AG09309 (cell line): ENCODE results near the gene HIF1A.
"Not testable (repeated sequence)": the region's sequence is repeated elsewhere in the genome, so short reads cannot be mapped to it uniquely, and the experiment has no call there.

Experiments used
- DNase-seq: peaks from one replicate; pipeline ENCODE4 v3.0.0-alpha.2; 2010; ENCODE audit warnings: low read depth
- H3K4me3 ChIP-seq: 2 replicates; pipeline ENCODE4 v1.5.1; 2011; ENCODE audit warnings: mild to moderate bottlenecking, low read depth, low read length, moderate library complexity; ENCODE audit not compliant: control insufficient read depth
- TF ChIP-seq, protein P1 (sequence below): IDR thresholded peaks from 2 replicates; pipeline ENCODE4 v1.5.1; 2011; ENCODE audit warnings: mild to moderate bottlenecking, low read depth, low read length, inconsistent platforms; ENCODE audit not compliant: insufficient read depth, control insufficient read depth; ENCODE audit errors: missing control alignments

The HIF1A gene

DNA sequence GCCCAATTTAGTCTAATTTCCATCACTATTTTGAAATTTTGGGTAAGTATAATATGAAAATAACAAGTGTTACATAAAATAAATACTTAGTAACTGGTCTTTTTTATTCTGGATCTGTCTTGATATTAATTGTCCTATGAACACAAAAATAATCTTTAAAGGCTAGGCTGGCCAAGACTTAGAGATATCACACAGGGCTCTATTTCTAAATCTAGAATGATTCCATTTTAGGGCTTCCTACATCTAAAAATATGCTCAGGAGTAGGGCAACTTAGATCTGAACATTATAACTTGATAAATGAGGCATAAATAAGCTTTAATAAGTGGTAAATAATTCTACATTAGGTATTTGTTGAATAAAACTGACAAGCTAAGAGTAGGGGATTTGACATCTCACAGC is 43.8 kb downstream of the HIF1A start:
- TF ChIP-seq, protein P1, sequence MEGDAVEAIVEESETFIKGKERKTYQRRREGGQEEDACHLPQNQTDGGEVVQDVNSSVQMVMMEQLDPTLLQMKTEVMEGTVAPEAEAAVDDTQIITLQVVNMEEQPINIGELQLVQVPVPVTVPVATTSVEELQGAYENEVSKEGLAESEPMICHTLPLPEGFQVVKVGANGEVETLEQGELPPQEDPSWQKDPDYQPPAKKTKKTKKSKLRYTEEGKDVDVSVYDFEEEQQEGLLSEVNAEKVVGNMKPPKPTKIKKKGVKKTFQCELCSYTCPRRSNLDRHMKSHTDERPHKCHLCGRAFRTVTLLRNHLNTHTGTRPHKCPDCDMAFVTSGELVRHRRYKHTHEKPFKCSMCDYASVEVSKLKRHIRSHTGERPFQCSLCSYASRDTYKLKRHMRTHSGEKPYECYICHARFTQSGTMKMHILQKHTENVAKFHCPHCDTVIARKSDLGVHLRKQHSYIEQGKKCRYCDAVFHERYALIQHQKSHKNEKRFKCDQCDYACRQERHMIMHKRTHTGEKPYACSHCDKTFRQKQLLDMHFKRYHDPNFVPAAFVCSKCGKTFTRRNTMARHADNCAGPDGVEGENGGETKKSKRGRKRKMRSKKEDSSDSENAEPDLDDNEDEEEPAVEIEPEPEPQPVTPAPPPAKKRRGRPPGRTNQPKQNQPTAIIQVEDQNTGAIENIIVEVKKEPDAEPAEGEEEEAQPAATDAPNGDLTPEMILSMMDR, result no peak
- no peak for DNase-seq
- no peak overlapping the region for H3K4me3 ChIP-seq

DNA sequence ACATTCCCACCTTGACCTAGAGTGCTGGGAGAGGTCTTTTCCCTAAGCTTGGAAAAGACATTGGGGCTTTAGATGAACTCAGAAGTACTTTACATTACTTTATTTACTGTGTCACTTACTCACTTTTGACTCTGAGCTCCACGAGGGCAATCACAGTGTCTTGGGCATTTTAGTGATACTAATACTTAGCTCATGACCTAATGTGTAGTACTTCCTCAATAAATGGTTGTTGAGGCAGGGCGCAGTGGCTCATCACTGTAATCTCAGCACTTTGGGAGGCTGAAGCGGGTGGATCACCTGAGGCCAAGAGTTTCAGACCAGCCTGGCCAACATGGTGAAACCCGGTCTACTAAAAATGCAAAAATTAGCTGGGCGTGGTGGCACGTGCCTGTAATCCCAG is 47.1 kb downstream of the HIF1A start:
- TF ChIP-seq, protein P1, result no peak
- DNase-seq, result no peak
- no peak overlapping the region for H3K4me3 ChIP-seq

DNA sequence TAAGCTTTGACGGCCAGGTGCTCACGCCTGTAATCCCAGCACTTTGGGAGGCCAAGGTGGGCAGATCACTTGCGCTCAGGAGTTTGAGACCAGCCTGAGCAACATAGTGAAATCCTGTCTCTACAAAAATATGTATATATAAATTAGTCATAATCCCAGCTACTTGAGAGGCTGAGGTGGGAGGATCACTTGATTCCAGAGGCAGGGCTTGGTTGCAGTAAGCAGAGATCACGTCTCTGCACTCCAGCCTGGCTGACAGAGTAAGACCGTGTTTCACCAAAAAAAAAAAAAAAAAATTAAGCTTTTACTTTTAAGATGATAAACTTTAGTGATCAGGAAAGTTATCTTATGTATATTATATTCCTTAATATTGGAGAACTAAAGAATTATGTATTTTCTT is 48.9 kb downstream of the HIF1A start:
- TF ChIP-seq, protein P1, result no peak
- no peak for DNase-seq
- no peak overlapping the region for H3K4me3 ChIP-seq

DNA sequence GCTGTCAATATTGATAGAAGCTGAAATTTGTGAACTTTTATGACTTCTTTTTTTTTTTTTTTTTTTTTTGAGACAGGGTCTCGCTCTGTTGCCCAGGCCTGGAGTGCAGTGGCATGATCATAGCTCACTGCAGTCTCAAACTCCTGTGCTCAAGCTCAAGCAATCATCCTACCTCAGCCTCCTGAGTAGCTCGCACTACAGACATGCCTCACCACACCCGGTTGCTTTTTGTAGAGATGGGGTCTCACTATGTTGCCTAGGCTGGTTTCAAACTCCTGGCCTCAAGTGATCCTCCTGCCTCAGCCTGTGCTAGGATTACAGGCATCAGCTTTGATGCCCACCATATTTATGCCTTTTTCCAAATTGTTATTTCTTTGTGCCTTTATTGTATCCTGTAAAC is 51.0 kb downstream of the HIF1A start:
- not testable (repeated sequence) for DNase-seq, H3K4me3 ChIP-seq

DNA sequence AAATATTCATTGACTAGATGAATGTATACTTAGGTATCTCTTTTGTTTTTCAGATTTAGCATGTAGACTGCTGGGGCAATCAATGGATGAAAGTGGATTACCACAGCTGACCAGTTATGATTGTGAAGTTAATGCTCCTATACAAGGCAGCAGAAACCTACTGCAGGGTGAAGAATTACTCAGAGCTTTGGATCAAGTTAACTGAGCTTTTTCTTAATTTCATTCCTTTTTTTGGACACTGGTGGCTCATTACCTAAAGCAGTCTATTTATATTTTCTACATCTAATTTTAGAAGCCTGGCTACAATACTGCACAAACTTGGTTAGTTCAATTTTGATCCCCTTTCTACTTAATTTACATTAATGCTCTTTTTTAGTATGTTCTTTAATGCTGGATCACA is 51.6 kb downstream of the HIF1A start:
- no peak overlapping the region for H3K4me3 ChIP-seq
- DNase-seq, result no peak
- TF ChIP-seq, protein P1, result no peak

DNA sequence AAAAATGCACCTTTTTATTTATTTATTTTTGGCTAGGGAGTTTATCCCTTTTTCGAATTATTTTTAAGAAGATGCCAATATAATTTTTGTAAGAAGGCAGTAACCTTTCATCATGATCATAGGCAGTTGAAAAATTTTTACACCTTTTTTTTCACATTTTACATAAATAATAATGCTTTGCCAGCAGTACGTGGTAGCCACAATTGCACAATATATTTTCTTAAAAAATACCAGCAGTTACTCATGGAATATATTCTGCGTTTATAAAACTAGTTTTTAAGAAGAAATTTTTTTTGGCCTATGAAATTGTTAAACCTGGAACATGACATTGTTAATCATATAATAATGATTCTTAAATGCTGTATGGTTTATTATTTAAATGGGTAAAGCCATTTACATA is 52.0 kb downstream of the HIF1A start:
- no peak overlapping the region for H3K4me3 ChIP-seq
- DNase-seq, result no peak
- TF ChIP-seq, protein P1, result no peak

DNA sequence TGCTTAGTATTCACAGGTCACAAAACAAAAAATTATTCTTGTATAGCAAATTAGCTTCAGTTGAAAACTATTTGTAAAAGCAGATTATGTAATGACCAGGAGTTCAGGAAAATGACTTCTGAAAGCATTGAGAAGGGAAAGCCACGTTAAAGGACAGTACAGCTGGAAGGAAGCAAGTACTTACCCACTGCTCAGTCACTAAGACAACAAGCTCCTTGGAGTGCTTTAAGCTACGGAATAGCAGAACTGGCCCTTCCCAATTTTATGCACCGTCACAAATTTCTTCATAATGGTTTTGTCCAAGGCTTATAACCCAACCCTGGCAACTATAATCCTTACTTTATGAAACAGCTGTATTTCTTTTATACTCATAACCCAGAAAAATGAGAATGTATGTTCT is 54.0 kb downstream of the HIF1A start:
- H3K4me3 ChIP-seq, result no peak overlapping the region
- TF ChIP-seq, protein P1, result no peak
- DNase-seq, result no peak
